ENCODE measurements around the gene USP35. TPM values are rescaled to one million over a fixed set of nuclear protein-coding genes. Genes with fewer than 3 reads are reported as not detected.
"Not testable (repeated sequence)": the region's sequence is repeated elsewhere in the genome, so short reads cannot be mapped to it uniquely, and the experiment has no call there.

USP35 gene
- total RNA-seq, 1 donor from 2014 or later, result 6.2 TPM

GRCh38 chr11:78210000-78210608, 21.4 kb downstream of the USP35 start:
- intact Hi-C loops (cut with DNase I), result no loop called here
- DNase-seq (ENCODE audit: missing footprints) (no peak), ATAC-seq (no peak)

- intact Hi-C loops (cut with DNase I), result no loop called here
- no peak for DNase-seq (ENCODE audit: missing footprints)
- no peak for ATAC-seq
Observed at GRCh38 chr11:78211565-78211964, 22.8 kb downstream of the USP35 start.

GRCh38 chr11:78212586-78213371, 24.1 kb downstream of the USP35 start:
- DNase-seq (ENCODE audit: missing footprints) (no peak), ATAC-seq (no peak)
- intact Hi-C loops (cut with DNase I), result no loop called here

- ATAC-seq (no peak), DNase-seq (ENCODE audit: missing footprints) (no peak)
- intact Hi-C loops (cut with DNase I), result no loop called here
Observed at GRCh38 chr11:78213526-78214330, 25.0 kb downstream of the USP35 start.

- intact Hi-C loops (cut with DNase I), result no loop called here
Observed at GRCh38 chr11:78214331-78215194, 25.8 kb downstream of the USP35 start.

GRCh38 chr11:78216021-78216420, 27.3 kb downstream of the USP35 start:
- DNase-seq (ENCODE audit: missing footprints) (no peak), ATAC-seq (no peak)
- intact Hi-C loops (cut with DNase I), result no loop called here

More at GRCh38 chr11:78214331-78215194, 25.8 kb downstream of the USP35 start:
- no peak for ATAC-seq
- no peak for DNase-seq (ENCODE audit: missing footprints)

GRCh38 chr11:78216571-78217287, 28.0 kb downstream of the USP35 start:
- ATAC-seq (no peak), DNase-seq (ENCODE audit: missing footprints) (no peak)
- intact Hi-C loops (cut with DNase I), result no loop called here

- no peak for ATAC-seq
- no peak for DNase-seq (ENCODE audit: missing footprints)
- intact Hi-C loops (cut with DNase I), result no loop called here
Observed at GRCh38 chr11:78217650-78218541, 29.2 kb downstream of the USP35 start.

GRCh38 chr11:78218707-78219492, 30.2 kb downstream of the USP35 start:
- no peak for DNase-seq (ENCODE audit: missing footprints)
- ATAC-seq, result no peak
- intact Hi-C loops (cut with DNase I), result no loop called here

GRCh38 chr11:78219493-78220217, 30.9 kb downstream of the USP35 start:
- intact Hi-C loops (cut with DNase I), result no loop called here

GRCh38 chr11:78220218-78221157, 31.8 kb downstream of the USP35 start:
- intact Hi-C loops (cut with DNase I), result no loop called here
- ATAC-seq (no peak), DNase-seq (ENCODE audit: missing footprints) (no peak)

More at GRCh38 chr11:78219493-78220217, 30.9 kb downstream of the USP35 start:
- ATAC-seq, result no peak
- DNase-seq (ENCODE audit: missing footprints), result no peak

- ATAC-seq, result no peak
- intact Hi-C loops (cut with DNase I), result no loop called here
- DNase-seq (ENCODE audit: missing footprints), result no peak
Observed at GRCh38 chr11:78221396-78222315, 32.9 kb downstream of the USP35 start.

GRCh38 chr11:78222726-78223125, 34.0 kb downstream of the USP35 start:
- DNase-seq (ENCODE audit: missing footprints); intact Hi-C loops (cut with DNase I); ATAC-seq: not testable (repeated sequence)

All from Right ventricle myocardium inferior (tissue), 1 donor.